NK-92 (cell line): ENCODE data around the gene HSPB9.
"Not testable (repeated sequence)": the region's sequence is repeated elsewhere in the genome, so short reads cannot be mapped to it uniquely, and the experiment has no call there.

Experiments used
- DNase-seq: peaks from one replicate; lab custom pipeline; 2025; ENCODE audit not compliant: unreplicated experiment; lab: John Stamatoyannopoulos, UW

Gene HSPB9

DNA sequence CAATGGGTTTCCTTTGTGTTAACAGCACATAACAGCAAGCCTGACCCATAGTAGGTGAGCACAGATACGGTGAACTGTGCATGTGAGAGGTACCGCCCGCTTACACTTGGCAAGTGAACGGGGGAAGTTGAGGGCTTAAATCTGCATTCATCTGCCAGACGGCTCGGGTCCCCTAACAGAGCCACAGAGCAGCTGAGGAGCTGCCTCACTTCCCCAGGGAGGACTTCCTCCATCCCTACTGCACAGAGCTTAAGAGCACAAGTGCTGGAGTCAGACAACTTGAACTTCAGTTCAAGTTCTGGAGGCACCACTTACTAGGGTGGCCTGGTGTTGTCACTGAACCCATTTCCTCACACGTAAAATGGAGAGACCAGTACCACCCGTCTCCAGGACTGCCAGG, 18.8 kb downstream of the HSPB9 start:
- no peak for DNase-seq

DNA sequence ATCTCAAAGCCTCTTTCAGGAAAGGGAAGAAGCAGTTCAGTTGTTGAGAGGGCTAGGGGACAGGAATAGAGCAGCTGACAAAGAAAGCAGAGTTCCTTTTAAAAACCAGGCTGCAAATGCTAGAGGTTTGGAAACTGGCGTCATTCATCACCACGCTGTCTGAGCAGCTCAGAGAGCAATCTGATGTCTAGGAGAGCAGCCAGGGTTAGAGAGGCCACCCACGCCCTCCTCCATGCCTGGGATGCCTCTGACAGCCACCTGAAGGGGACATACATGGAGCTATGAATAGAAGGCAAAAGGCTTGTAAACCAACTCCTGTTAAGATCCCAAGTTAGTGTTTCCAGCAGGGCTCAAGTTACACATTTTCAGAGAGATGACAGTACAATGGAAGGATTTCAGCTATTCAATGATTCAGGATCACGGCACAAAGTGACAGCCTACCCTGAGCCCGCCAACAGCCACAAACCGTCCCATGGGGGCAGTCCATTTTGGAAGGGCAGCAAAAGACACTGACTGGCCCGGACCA, 19.8 kb downstream of the HSPB9 start:
- no peak for DNase-seq

- not testable (repeated sequence) for DNase-seq
These were observed 20.5 kb downstream of the HSPB9 start for GRCh38 chr17:42143138-42143537.

DNA sequence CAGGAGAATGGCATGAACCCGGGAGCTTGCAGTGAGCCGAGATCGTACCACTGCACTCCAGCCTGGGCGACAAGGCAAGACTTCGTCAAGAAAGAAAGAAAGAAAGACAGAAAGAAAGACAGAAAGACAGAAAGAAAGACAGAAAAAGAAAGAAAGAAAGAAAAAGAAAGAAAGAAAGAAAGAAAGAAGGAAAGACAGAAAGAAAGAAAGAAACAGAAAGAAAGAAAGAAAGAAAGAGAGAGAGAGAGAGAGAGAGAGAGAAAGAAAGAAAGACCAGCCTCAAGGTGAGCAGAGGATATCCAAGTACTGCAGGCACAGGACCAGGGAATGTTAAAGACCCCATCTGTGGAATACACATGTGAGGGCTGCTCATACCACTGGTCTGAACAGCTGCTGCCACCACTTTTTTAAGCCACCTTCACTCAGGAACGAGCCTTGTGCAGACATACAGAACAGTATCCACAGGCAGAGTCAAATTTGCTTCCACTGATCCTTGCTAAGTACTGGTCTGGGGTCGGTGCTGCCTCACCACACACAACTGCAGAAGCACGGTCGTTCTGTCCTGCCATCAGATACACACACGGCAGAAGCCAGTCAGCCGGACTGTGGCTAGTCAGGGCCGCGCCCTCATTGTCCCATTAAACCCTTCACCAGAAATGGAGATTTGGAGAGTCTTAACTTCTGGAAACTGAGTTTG, 24.5 kb downstream of the HSPB9 start:
- DNase-seq = no peak

GRCh38 chr17:42153919-42154742, 31.5 kb downstream of the HSPB9 start:
- DNase-seq = no peak

- DNase-seq = no peak
These were observed 33.0 kb downstream of the HSPB9 start for GRCh38 chr17:42155614-42156045.

GRCh38 chr17:42159796-42160530, 37.4 kb downstream of the HSPB9 start:
- DNase-seq = no peak

- DNase-seq = no peak
These were observed 37.9 kb downstream of the HSPB9 start for GRCh38 chr17:42160531-42160910.

GRCh38 chr17:42163113-42163512, 40.5 kb downstream of the HSPB9 start:
- DNase-seq = no peak

- DNase-seq = no peak
These were observed 41.2 kb downstream of the HSPB9 start for GRCh38 chr17:42163696-42164407.

GRCh38 chr17:42165751-42166150, 43.1 kb downstream of the HSPB9 start:
- DNase-seq = no peak

DNA sequence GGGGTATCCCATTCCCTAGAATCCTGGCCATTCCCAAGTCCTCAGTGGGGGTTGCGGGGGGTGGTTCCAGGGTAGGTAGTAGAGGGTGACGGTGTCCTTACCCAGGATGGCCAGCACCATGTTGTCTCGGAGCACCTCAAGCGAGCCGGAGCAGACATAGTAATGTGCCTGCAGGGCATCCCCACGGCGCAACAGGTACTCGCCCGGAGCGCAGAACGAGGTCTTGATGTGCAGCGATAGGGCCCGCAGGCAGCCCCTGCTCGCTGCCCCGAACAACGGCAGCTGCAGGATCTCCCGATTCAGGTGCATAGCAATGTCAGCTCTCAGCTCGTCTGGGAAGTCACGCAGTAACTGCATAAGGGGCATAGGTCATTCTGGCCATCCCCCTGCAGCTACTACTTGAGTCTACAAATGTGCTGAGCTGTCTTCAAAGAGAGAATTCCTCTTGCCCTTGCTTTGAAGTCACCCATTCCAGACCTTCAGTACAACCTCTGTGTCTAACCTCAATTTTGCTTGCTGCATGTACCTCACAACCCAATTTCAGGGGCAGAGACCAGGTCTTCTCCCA, 43.7 kb downstream of the HSPB9 start:
- DNase-seq = no peak

- no peak for DNase-seq
These were observed 45.2 kb downstream of the HSPB9 start for GRCh38 chr17:42167807-42168206.

GRCh38 chr17:42169351-42169750, 46.7 kb downstream of the HSPB9 start:
- DNase-seq = no peak

- DNase-seq = no peak
These were observed 49.2 kb downstream of the HSPB9 start for GRCh38 chr17:42171831-42172230.
